Left ventricle myocardium inferior (tissue), 1 donor: ENCODE measurements around the gene ZC3H15. TPM values are rescaled to one million over a fixed set of nuclear protein-coding genes. Genes with fewer than 3 reads are reported as not detected.
A peak's percentile ranks its signal among the peaks of the same experiment; 100 is the strongest.

Source experiments
- DNase-seq: peaks from one replicate; pipeline ENCODE4 v3.0.0-alpha.2; 2020
- H3K27ac ChIP-seq: fragments of 200-600 bp; replicated peaks from 2 replicates; pipeline ENCODE4 v1.8.0; 2021
- H3K27me3 ChIP-seq: fragments of 200-600 bp; 2 replicates; pipeline ENCODE4 v1.8.0; 2021; ENCODE audit warnings: low read depth
- H3K36me3 ChIP-seq: fragments of 200-600 bp; 2 replicates; pipeline ENCODE4 v1.8.0; 2021
- H3K4me1 ChIP-seq: fragments of 200-600 bp; 2 replicates; pipeline ENCODE4 v1.8.0; 2021
- H3K4me3 ChIP-seq: fragments of 200-600 bp; 2 replicates; pipeline ENCODE4 v1.8.0; 2021; ENCODE audit warnings: mild to moderate bottlenecking, moderate library complexity
- H3K9me3 ChIP-seq: fragments of 200-600 bp; replicated peaks from 2 replicates; pipeline ENCODE4 v1.8.0; 2021
- CTCF ChIP-seq: fragments of 200-600 bp; IDR thresholded peaks from 2 replicates; pipeline ENCODE4 v1.8.0; 2021; ENCODE audit warnings: antibody characterized with exemption, mild to moderate bottlenecking, borderline replicate concordance
- intact Hi-C: fragments of 100-400 bp; cut with micrococcal nuclease; formaldehyde crosslinking; loops from one replicate; pipeline ENCODE4 v1.11.0; 2022
- total RNA-seq: library from RNA; stranded (reverse); fragmentation: NEBNext Ultra II Directional; extraction: Animal tissue kit (Norgen Biotek cat#: 25700); gene quantifications from one replicate; pipeline ENCODE4 v1.2.1, GENCODE V29; 2021
- donor health status: DM: no; HTN: yes; CAD: no; lungs with severe emphysema.

Gene ZC3H15
- total RNA-seq, 1 donor from 2014 or later: 30.5 TPM

GRCh38 chr2:186497928-186498327, 11.9 kb downstream of the ZC3H15 start:
- Histone ChIP-seq H3K9me3 (no peaks in the 10 kb centered on the region), H3K27me3 (no peaks in the 10 kb centered on the region), H3K4me3 (no peak overlapping the region), H3K27ac (no peak overlapping the region), H3K4me1 (peaks cover 41% of the 10 kb centered on the region), H3K36me3 (peaks cover 55% of the 10 kb centered on the region)
- no peak for DNase-seq
- TF ChIP-seq CTCF: no peak
- intact Hi-C loops: no loop called here

DNA sequence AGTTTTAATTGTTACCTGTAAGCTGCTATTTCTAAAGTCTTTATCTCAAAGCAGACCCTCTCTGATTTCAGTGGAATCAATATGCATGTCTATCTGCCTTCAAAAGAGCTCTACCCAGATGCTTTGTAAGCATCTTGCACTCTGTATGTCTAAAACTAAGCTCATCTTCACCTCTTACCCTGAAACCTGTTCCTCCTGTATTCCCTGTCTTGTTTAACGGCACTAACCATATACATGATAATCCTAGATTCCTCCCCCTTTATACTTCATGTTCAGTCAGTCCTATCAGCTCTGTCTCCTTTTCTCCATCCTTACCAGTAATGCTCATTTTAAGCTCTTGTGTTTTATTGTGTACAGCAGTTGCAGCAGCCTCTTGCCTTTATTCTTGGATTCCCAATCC, 12.8 kb downstream of the ZC3H15 start:
- Histone ChIP-seq H3K27me3 (no peaks in the 10 kb centered on the region), H3K9me3 (no peaks in the 10 kb centered on the region), H3K36me3 (peaks cover 65% of the 10 kb centered on the region), H3K4me3 (no peak overlapping the region), H3K4me1 (peaks cover 33% of the 10 kb centered on the region), H3K27ac (no peak overlapping the region)
- intact Hi-C loops: no loop called here
- DNase-seq: no peak
- no peak for TF ChIP-seq CTCF

DNA sequence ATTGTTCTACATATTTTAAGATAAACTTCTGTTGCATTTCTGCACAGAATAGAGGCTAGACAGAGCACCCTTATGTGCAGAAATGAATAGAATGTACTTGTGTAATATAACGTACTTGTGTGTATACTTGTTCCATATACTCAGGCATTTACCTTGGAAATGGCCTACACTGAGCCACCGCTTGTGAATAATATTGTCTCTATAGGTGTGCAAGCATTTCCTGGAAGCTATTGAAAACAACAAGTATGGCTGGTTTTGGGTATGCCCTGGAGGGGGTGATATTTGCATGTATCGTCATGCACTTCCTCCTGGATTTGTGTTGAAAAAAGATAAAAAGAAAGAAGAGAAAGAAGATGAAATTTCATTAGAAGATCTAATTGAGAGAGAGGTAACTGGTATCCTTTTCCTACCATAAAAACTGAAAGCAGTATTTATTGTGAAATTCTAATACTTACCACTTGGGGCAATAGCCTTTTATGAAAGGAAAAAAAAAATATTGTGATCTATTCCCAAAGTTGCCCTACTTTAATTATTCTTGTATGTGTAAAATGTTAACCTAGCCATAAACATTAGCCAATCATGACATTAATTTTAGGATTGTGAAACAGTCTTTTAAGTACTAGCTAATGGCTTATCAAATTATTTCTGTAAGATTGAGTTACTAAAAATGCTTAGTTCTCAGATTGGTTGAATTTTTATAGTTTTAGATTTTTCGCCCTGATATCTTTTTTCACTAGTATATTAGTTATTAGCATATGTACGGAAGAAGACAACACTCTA, 18.0 kb downstream of the ZC3H15 start:
- peaks cover 88% of the 10 kb centered on the region for H3K36me3 ChIP-seq
- no peak overlapping the region for H3K4me3 ChIP-seq
- peaks cover 3% of the 10 kb centered on the region for H3K4me1 ChIP-seq
- H3K9me3 ChIP-seq: no peaks in the 10 kb centered on the region
- H3K27ac ChIP-seq: no peak overlapping the region
- no peak for DNase-seq
- intact Hi-C loops: loop anchor here (2.0 kb wide), 1 partner anchor 137 kb away; no protein-coding TSS in a partner anchor
- H3K27me3 ChIP-seq: no peaks in the 10 kb centered on the region
- TF ChIP-seq CTCF: peak; percentile 71

- H3K4me1 ChIP-seq: peaks cover 3% of the 10 kb centered on the region
- intact Hi-C loops: no loop called here
- peaks cover 84% of the 10 kb centered on the region for H3K36me3 ChIP-seq
- H3K4me3 ChIP-seq: no peak overlapping the region
- no peak for TF ChIP-seq CTCF
- H3K9me3 ChIP-seq: no peaks in the 10 kb centered on the region
- H3K27me3 ChIP-seq: no peaks in the 10 kb centered on the region
- DNase-seq: no peak
- no peak overlapping the region for H3K27ac ChIP-seq
Observed at GRCh38 chr2:186508263-186508662, 22.2 kb downstream of the ZC3H15 start.

- H3K36me3 ChIP-seq: peaks cover 45% of the 10 kb centered on the region
- TF ChIP-seq CTCF: no peak
- no peak overlapping the region for H3K27ac ChIP-seq
- H3K9me3 ChIP-seq: no peaks in the 10 kb centered on the region
- no peaks in the 10 kb centered on the region for H3K27me3 ChIP-seq
- no peak overlapping the region for H3K4me3 ChIP-seq
- intact Hi-C loops: no loop called here
- no peaks in the 10 kb centered on the region for H3K4me1 ChIP-seq
- DNase-seq: no peak
Observed at GRCh38 chr2:186515376-186515775, 29.3 kb downstream of the ZC3H15 start.
